Skin of body (tissue), 2 donors: Measurements from ENCODE around the gene CA5A. TPM values are rescaled to one million over a fixed set of nuclear protein-coding genes. Genes with fewer than 3 reads are reported as not detected.
"Not testable (repeated sequence)": the region's sequence is repeated elsewhere in the genome, so short reads cannot be mapped to it uniquely, and the experiment has no call there.

Source experiments
- DNase-seq: peaks from one replicate; lab custom pipeline; 2025; lab: John Stamatoyannopoulos, UW
- total RNA-seq: library from RNA; depleted of rRNA; stranded (reverse); fragments of >200 nt; gene quantifications from one replicate; pipeline ENCODE4 v1.2.3, GENCODE V29; 2014

CA5A gene
- total RNA-seq, 1 donor from 2014 or later: not detected

- DNase-seq: no peak
Observed at GRCh38 chr16:87948119-87948545, 11.8 kb upstream of the CA5A start.

- DNase-seq: no peak
Observed at GRCh38 chr16:87947356-87948118, 11.2 kb upstream of the CA5A start.

GRCh38 chr16:87946596-87947347 is 10.4 kb upstream of the CA5A start:
- DNase-seq: no peak

- DNase-seq: no peak
Observed at GRCh38 chr16:87945351-87946042, 9.2 kb upstream of the CA5A start.

GRCh38 chr16:87942680-87943079 is 6.4 kb upstream of the CA5A start:
- DNase-seq: no peak

GRCh38 chr16:87939562-87940423 is 3.5 kb upstream of the CA5A start:
- DNase-seq: no peak

GRCh38 chr16:87938412-87938949 is 2.2 kb upstream of the CA5A start:
- no peak for DNase-seq

- DNase-seq: not testable (repeated sequence)
Observed at GRCh38 chr16:87937231-87937542, 858 bp upstream of the CA5A start.

GRCh38 chr16:87936016-87936374 is 334 bp downstream of the CA5A start:
- DNase-seq: not testable (repeated sequence)

- not testable (repeated sequence) for DNase-seq
Observed at GRCh38 chr16:87934752-87935425, 1.4 kb downstream of the CA5A start.

GRCh38 chr16:87933140-87933495 is 3.2 kb downstream of the CA5A start:
- DNase-seq: no peak

GRCh38 chr16:87932475-87933139 is 3.7 kb downstream of the CA5A start:
- DNase-seq: not testable (repeated sequence)

- no peak for DNase-seq
Observed at GRCh38 chr16:87931504-87931903, 4.8 kb downstream of the CA5A start.

GRCh38 chr16:87930456-87930855 is 5.9 kb downstream of the CA5A start:
- DNase-seq: no peak

- DNase-seq: no peak
Observed at GRCh38 chr16:87929986-87930385, 6.3 kb downstream of the CA5A start.

- no peak for DNase-seq
Observed at GRCh38 chr16:87927195-87927562, 9.2 kb downstream of the CA5A start.

- DNase-seq: no peak
Observed at GRCh38 chr16:87926246-87927194, 9.8 kb downstream of the CA5A start.

- DNase-seq: no peak
Observed at GRCh38 chr16:87924811-87925670, 11.3 kb downstream of the CA5A start.
